GM18867 (cell line): ENCODE results near the gene STK11IP.

ENCODE experiments used
- ATAC-seq: cut with Tn5 transposase; IDR thresholded peaks from one replicate; pipeline ENCODE4 v1.9.1; 2021; ENCODE audit warnings: mild to moderate bottlenecking, moderate library complexity; ENCODE audit not compliant: unreplicated experiment

The STK11IP gene

GRCh38 chr2:219631904-219632759 is 34.5 kb downstream of the STK11IP start:
- no peak for ATAC-seq

- no peak for ATAC-seq
These were observed 35.1 kb downstream of the STK11IP start for GRCh38 chr2:219632760-219633105.

GRCh38 chr2:219633276-219634065 is 35.8 kb downstream of the STK11IP start:
- ATAC-seq = no peak

DNA sequence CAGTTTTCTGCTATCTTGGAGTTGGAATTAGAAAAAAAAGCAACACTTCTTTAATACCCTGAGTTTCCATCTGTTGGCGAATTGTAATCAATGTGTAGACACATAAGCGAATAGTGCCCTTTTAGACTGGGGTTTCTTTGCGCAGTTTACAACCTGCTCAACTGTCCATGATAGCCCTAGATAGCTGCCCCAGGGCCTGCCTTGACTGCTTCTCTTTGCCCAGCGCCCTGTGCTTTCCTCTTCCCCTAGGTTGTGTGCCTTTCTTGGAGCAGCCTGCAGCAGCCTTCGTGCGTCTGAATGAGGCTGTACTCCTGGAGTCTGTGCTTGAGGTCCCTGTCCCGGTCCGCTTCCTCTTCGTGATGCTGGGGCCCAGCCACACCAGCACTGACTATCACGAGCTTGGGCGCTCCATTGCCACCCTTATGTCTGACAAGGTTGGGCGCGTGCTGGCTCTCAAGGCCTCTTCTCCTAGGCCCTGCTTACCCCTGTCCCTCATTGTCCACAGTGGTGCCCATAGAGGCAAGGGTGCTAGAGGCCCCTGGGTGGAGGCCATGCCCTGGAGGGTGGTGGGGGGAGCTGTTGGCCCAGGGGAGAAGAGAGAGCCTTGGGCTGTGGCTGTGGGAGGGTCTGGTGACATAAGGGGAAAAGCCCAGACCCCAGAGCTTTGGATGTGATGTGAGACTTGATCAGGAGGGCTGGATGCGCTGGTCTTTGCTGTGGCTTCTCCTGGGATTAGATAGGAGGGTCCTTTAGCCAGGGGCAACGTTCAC is 36.7 kb downstream of the STK11IP start:
- no peak for ATAC-seq

DNA sequence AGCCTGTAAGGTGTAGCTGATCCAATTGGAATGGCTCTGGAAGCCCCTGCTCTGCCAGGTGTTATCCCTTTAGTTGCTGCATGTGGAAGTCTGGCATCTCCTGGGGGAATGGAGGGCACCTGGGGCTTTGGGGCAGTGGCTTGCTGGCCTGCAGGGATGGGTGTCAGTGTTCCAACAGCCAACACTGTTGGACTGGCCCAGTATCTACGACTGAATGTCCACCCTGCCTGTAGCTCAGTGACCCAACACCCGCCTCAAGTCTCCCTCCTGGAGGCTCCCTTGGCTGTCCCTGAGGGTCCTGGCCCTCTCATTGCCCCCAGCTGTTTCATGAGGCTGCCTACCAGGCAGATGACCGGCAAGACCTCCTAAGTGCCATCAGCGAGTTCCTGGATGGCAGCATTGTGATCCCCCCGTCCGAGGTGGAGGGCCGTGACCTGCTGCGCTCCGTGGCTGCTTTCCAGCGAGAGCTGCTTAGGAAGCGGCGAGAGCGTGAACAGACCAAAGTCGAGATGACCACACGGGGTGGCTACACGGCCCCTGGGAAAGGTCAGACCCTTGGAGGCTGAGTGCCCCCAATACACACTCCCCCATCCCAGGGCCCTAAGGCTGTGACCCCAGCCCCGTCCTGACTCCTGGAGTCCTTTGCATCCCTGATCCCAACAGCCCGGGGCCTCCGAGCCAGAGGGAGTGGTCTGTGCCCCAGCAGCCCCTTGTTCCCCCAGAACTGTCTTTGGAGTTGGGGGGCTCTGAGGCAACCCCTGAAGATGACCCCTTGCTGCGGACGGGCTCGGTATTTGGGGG is 37.5 kb downstream of the STK11IP start:
- no peak for ATAC-seq

DNA sequence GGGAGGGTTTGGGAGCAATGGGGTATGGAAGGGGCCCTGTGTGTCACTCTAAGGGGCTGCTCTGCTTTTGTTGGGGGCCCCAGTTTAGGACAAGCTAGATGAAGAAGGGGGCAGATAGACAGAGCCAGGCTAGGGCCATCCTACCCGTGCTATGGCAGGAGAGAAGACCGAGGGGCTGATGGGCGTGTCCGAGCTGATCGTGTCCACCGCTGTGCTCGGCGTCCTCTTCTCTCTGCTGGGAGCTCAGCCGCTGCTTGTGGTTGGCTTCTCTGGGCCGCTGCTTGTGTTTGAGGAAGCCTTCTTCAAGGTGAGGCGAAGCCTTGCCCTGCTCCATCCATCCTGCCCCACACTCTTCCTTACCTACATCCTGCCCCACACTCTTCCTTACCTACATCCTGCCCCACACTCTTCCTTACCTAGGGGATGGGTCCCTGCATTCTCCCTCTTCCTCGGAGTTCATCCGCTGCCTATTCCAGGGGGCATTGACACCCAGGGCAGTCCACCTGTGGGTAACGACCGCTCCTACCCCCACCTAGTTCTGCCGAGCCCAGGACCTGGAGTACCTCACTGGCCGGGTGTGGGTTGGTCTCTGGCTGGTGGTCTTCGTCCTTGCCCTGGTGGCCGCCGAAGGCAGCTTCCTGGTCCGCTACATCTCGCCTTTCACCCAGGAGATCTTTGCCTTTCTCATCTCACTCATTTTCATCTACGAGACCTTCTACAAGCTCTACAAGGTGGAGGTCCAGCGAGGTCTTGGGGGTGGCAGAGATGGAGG is 38.7 kb downstream of the STK11IP start:
- no peak for ATAC-seq

GRCh38 chr2:219636941-219637841 is 39.5 kb downstream of the STK11IP start:
- no peak for ATAC-seq

DNA sequence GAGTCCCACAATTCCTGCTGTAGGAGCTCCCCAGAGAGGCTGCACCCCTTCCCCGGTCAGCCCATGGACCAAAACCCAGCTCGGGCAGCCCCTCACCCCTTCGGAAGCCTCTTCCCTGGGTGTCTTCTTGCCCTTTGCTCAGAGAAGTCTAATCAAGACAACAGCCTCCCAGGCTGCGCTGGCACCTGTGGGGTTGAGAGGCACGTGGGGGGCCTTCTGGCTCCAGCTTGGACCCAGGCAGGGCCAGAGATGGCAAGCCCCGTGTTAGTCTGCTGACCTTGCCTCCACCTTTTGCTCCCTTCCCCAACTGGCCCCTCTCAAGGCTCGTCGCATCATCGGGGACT is 40.2 kb downstream of the STK11IP start:
- no peak for ATAC-seq

- ATAC-seq = no peak
These were observed 40.7 kb downstream of the STK11IP start for GRCh38 chr2:219638217-219638947.

DNA sequence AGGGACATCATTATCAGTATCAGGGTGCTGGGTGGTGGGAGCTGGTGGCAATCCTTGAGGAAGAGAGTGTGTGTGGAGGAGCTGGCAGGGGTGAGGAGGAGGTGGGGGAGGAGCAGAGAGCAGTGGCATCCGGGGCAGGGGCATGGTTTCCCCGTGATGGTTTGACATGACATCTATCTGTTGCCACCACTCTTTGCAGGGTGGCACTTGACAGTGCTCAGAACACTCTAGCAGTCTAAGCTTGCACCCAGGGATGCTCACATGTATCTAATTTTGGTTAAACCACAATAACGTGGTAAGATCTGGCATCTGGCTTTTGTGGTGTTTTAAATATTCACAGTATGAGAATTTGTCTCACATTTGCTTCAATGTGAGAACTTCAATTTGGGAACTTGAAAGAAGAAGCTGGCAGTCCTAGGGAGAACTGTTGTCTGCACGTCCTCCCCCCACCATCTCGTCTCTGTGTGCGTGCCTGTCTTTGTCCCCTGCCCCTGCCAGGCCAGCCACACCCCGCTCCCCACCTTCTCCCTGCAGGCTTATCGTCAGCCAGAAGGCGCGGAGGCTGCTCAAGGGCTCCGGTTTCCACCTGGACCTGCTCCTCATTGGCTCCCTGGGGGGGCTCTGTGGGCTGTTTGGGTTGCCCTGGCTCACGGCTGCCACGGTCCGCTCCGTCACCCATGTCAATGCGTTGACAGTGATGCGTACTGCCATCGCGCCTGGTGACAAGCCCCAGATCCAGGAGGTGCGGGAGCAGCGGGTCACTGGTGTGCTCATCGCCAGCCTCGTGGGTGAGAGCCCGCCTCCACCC is 41.5 kb downstream of the STK11IP start:
- ATAC-seq = no peak

DNA sequence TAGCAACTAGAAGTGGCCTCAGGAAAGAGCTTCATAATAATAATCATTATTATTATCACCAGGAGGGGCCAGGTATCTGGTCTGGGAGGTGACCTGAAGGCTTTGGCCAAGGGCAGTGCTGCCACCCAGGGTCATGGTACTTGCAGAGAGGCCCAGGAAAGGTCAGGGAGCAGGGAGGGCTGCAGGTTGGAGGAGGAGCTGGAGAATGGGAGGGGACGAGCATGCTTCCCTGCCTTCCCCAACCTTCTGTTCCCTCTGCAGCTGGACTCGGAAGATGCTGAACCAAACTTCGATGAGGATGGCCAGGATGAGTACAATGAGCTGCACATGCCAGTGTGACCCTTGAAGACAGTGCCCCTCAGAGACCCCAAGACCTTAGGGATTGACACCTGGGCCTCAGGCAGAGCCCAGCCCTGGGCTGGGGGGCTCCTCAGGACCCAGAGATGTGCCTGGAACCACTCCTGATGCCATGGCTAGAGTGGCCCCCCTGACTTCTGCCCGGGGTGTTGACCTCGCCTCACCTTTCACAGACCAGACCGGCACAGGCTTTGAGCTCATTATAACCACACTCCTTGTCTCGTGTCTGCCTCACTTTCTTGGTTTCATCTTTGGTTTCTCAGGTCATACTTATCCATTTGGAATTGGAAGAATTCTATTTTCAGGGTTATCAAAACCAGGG is 43.9 kb downstream of the STK11IP start:
- ATAC-seq = no peak

- ATAC-seq = no peak
These were observed 44.4 kb downstream of the STK11IP start for GRCh38 chr2:219642069-219642454.

GRCh38 chr2:219642465-219643083 is 44.9 kb downstream of the STK11IP start:
- peak; percentile 96 for ATAC-seq

DNA sequence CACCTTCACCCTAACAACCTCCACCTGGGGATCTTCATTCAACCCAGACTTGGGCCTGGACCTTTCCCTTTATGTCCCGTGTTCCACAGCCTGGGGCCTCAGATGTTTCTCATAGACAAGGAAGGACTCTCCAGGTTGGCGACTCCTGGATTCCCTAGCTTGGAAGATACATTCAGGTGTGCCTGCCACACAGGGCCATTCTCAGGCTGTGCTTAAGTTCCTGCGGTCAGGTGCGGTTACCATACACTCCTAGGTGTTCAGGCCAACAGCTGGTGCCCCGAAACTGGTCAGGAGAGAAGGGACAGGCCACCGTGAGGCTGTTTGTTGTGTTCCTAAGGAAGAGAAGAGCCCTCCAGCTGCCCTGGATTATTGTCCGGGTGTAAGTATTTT is 45.4 kb downstream of the STK11IP start:
- ATAC-seq = no peak

GRCh38 chr2:219643788-219644398 is 46.2 kb downstream of the STK11IP start:
- no peak for ATAC-seq
